ENCODE measurements around the gene SYT15. TPM values are rescaled to one million over a fixed set of nuclear protein-coding genes. Genes with fewer than 3 reads are reported as not detected.

SYT15 gene
- total and polyA plus RNA-seq, 2 of the 13 experiments (the other 11 are each of a cell fraction or from before 2014, with no cell fraction given) = 0.24 to 0.38 TPM

- BruUV-seq (replicated peaks) = no TSS peak
- WGBS (ENCODE audit: low lambda C conversion rate) = 7% methylated on average over 11 of the region's 11 CpGs
- intact Hi-C loops (cut with micrococcal nuclease; ENCODE audit: unreplicated experiment) = no loop called here
- DNase-seq (ENCODE audit: low spot score) (no peak), FAIRE-seq (no peak), ATAC-seq (no peak)
- H3K4me2 ChIP-seq (ENCODE audit: low read depth, low read length) = no peak overlapping the region
- H3K79me2 ChIP-seq (ENCODE audit: insufficient read depth, low read length) = no peaks in the 10 kb centered on the region
- no peaks in the 10 kb centered on the region for H3K4me1 ChIP-seq (ENCODE audit: insufficient read depth, low read length)
- CTCF ChIA-PET (ENCODE audit: low intra/inter-chr PET ratio, low total read pairs) = no interaction called here
- no peak overlapping the region for H3K27ac ChIP-seq (ENCODE audit: extremely low read length, insufficient read depth, low read length)
- H2AFZ ChIP-seq (ENCODE audit: low read length) = no peak overlapping the region
- no peak overlapping the region for H3K4me3 ChIP-seq (replicated peaks in 1 of 3; ENCODE audit: insufficient read depth in 1 of 3, low read depth in 2 of 3, low read length in 3 of 3)
- POLR2A ChIA-PET = no interaction called here
- no peaks in the 10 kb centered on the region for H3K9me3 ChIP-seq (ENCODE audit: low read length)
- H3K27me3 ChIP-seq (ENCODE audit: control insufficient read depth in 1 of 2, insufficient read depth in 2 of 2, low read length in 2 of 2) = peaks cover 11 to 66% of the 10 kb centered on the region in 2 experiments
- no peak overlapping the region for H3K9ac ChIP-seq (ENCODE audit: insufficient read depth, low read depth, low read length)
- no peaks in the 10 kb centered on the region for H4K20me1 ChIP-seq (ENCODE audit: insufficient read depth, low read length)
- no peak for TF ChIP-seq ZFP1 (CRISPR knock-in tag; IDR thresholded peaks at IDR 0.05)
- in situ Hi-C loops (cut with HindIII; ENCODE audit: extremely low pct_ligation_motif_present, low pct_unique_long_range_greater_than_20kb) = no loop called here
- no peaks in the 10 kb centered on the region for H3K36me3 ChIP-seq (replicated peaks in 1 of 2; ENCODE audit: control insufficient read depth in 1 of 2, insufficient read depth in 2 of 2, low read length in 2 of 2)
These were observed 31.1 kb upstream of the SYT15 start for GRCh38 chr10:46547541-46548497.

GRCh38 chr10:46548498-46549090 lies 30.3 kb upstream of the SYT15 start:
- Histone ChIP-seq H3K27me3 (ENCODE audit: control insufficient read depth in 1 of 2, insufficient read depth in 2 of 2, low read length in 2 of 2) (peaks cover 15 to 73% of the 10 kb centered on the region in 2 experiments), H3K36me3 (replicated peaks in 1 of 2; ENCODE audit: control insufficient read depth in 1 of 2, insufficient read depth in 2 of 2, low read length in 2 of 2) (no peaks in the 10 kb centered on the region), H3K4me1 (ENCODE audit: insufficient read depth, low read length) (no peaks in the 10 kb centered on the region), H3K27ac (ENCODE audit: extremely low read length, insufficient read depth, low read length) (no peak overlapping the region), H4K20me1 (ENCODE audit: insufficient read depth, low read length) (no peaks in the 10 kb centered on the region; the same call in 1 of the 2 replicates), H2AFZ (ENCODE audit: low read length) (no peak overlapping the region), H3K79me2 (ENCODE audit: insufficient read depth, low read length) (no peaks in the 10 kb centered on the region), H3K9ac (ENCODE audit: insufficient read depth, low read depth, low read length) (no peak overlapping the region), H3K4me3 (replicated peaks in 1 of 3; ENCODE audit: insufficient read depth in 1 of 3, low read depth in 2 of 3, low read length in 3 of 3) (no peak overlapping the region), H3K9me3 (ENCODE audit: low read length) (no peaks in the 10 kb centered on the region), H3K4me2 (ENCODE audit: low read depth, low read length) (no peak overlapping the region)
- ATAC-seq (no peak), FAIRE-seq (no peak), DNase-seq (ENCODE audit: low spot score) (no peak)
- WGBS (ENCODE audit: low lambda C conversion rate) = 14% methylated on average over 7 of the region's 7 CpGs
- POLR2A ChIA-PET = no interaction called here
- intact Hi-C loops (cut with micrococcal nuclease; ENCODE audit: unreplicated experiment) = no loop called here
- in situ Hi-C loops (cut with HindIII; ENCODE audit: extremely low pct_ligation_motif_present, low pct_unique_long_range_greater_than_20kb) = no loop called here
- CTCF ChIA-PET (ENCODE audit: low intra/inter-chr PET ratio, low total read pairs) = no interaction called here
- BruUV-seq (replicated peaks) = no TSS peak
- TF ChIP-seq TEAD2 (CRISPR knock-in tag; IDR thresholded peaks at IDR 0.05) = no peak
- TF ChIP-seq, protein P1, sequence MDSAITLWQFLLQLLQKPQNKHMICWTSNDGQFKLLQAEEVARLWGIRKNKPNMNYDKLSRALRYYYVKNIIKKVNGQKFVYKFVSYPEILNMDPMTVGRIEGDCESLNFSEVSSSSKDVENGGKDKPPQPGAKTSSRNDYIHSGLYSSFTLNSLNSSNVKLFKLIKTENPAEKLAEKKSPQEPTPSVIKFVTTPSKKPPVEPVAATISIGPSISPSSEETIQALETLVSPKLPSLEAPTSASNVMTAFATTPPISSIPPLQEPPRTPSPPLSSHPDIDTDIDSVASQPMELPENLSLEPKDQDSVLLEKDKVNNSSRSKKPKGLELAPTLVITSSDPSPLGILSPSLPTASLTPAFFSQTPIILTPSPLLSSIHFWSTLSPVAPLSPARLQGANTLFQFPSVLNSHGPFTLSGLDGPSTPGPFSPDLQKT (CRISPR knock-in tag; IDR thresholded peaks at IDR 0.05; ENCODE audit: borderline replicate concordance) = no peak
- TF ChIP-seq, protein P2, sequence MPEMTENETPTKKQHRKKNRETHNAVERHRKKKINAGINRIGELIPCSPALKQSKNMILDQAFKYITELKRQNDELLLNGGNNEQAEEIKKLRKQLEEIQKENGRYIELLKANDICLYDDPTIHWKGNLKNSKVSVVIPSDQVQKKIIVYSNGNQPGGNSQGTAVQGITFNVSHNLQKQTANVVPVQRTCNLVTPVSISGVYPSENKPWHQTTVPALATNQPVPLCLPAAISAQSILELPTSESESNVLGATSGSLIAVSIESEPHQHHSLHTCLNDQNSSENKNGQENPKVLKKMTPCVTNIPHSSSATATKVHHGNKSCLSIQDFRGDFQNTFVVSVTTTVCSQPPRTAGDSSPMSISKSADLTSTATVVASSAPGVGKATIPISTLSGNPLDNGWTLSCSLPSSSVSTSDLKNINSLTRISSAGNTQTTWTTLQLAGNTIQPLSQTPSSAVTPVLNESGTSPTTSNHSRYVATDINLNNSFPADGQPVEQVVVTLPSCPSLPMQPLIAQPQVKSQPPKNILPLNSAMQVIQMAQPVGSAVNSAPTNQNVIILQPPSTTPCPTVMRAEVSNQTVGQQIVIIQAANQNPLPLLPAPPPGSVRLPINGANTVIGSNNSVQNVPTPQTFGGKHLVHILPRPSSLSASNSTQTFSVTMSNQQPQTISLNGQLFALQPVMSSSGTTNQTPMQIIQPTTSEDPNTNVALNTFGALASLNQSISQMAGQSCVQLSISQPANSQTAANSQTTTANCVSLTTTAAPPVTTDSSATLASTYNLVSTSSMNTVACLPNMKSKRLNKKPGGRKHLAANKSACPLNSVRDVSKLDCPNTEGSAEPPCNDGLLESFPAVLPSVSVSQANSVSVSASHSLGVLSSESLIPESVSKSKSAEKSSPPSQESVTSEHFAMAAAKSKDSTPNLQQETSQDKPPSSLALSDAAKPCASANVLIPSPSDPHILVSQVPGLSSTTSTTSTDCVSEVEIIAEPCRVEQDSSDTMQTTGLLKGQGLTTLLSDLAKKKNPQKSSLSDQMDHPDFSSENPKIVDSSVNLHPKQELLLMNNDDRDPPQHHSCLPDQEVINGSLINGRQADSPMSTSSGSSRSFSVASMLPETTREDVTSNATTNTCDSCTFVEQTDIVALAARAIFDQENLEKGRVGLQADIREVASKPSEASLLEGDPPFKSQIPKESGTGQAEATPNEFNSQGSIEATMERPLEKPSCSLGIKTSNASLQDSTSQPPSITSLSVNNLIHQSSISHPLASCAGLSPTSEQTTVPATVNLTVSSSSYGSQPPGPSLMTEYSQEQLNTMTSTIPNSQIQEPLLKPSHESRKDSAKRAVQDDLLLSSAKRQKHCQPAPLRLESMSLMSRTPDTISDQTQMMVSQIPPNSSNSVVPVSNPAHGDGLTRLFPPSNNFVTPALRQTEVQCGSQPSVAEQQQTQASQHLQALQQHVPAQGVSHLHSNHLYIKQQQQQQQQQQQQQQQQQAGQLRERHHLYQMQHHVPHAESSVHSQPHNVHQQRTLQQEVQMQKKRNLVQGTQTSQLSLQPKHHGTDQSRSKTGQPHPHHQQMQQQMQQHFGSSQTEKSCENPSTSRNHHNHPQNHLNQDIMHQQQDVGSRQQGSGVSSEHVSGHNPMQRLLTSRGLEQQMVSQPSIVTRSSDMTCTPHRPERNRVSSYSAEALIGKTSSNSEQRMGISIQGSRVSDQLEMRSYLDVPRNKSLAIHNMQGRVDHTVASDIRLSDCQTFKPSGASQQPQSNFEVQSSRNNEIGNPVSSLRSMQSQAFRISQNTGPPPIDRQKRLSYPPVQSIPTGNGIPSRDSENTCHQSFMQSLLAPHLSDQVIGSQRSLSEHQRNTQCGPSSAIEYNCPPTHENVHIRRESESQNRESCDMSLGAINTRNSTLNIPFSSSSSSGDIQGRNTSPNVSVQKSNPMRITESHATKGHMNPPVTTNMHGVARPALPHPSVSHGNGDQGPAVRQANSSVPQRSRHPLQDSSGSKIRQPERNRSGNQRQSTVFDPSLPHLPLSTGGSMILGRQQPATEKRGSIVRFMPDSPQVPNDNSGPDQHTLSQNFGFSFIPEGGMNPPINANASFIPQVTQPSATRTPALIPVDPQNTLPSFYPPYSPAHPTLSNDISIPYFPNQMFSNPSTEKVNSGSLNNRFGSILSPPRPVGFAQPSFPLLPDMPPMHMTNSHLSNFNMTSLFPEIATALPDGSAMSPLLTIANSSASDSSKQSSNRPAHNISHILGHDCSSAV (CRISPR knock-in tag; IDR thresholded peaks at IDR 0.05; ENCODE audit: borderline replicate concordance) = no peak
- TF ChIP-seq KLF16 (CRISPR knock-in tag; IDR thresholded peaks at IDR 0.05) = no peak
- no peak for TF ChIP-seq ZNF776 (CRISPR knock-in tag; IDR thresholded peaks at IDR 0.05)
- TF ChIP-seq ZNF546 (CRISPR knock-in tag; conservative IDR thresholded peaks at IDR 0.05) = no peak
